Endometrium (tissue), 2 donors: Measurements from ENCODE around the gene CPSF4.
A peak's percentile ranks its signal among the peaks of the same experiment; 100 is the strongest.
"Not testable (repeated sequence)": the region's sequence is repeated elsewhere in the genome, so short reads cannot be mapped to it uniquely, and the experiment has no call there.

Experiments used
- FAIRE-seq: peaks from 2 replicates; lab custom pipeline; 2012; peaks lifted over from hg19 to GRCh38; lab: Jason Lieb, UNC
- donor health status: control.
- donor health status: control.

The CPSF4 gene

DNA sequence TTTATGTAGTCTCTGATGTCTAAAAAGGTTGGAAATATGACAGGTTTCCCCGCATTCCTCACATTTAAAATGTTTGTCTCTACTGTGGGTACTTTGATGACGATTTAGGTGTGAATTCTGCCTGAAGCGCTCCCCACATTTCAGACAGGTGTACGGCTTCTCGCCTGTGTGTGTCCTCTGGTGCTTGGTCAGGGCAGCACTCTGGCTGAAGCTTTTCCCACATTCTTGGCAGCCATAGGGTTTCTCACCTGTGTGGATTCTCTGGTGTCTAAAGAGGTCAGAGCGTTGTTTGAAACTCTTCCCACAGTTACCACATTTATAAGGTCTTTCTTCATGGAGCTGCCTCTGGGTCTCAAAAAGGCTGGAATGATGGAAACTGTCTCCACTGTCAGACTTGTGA, 55.1 kb downstream of the CPSF4 start:
- FAIRE-seq: no peak

DNA sequence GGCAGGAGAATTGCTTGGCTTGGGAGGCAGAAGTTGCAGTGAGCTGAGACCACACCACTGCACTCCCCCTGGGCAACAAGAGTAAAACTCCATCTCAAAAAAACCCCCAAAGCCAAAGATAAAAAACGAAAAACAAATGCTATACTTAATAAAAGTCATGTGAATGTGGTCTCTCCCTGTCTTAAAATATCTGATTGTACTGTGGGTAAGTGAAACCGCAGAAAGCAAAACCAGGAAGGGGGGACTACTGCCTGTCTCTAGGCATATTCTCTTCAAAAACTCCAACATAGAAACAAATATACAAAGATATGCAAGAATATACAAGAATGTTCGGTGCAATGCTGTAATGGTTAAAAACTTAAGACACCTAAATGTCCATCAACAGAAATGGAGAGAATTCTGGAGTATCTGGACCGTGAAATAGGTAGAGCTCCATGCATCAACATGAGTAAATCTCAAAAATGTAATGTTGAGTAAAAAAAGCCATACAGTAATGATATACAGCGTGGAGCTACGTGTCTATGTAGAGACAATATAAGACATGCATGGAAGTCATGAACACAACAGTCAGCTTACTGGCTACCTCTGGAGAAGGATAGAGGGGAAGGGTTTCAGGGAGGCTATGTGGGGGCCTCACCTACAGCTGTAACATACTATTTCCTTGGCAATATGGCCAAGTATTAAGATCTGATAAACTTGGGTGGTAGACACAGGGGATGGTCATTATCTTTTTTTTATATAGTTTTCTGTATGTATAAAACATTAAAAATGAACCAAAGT, 59.2 kb downstream of the CPSF4 start:
- no peak for FAIRE-seq

DNA sequence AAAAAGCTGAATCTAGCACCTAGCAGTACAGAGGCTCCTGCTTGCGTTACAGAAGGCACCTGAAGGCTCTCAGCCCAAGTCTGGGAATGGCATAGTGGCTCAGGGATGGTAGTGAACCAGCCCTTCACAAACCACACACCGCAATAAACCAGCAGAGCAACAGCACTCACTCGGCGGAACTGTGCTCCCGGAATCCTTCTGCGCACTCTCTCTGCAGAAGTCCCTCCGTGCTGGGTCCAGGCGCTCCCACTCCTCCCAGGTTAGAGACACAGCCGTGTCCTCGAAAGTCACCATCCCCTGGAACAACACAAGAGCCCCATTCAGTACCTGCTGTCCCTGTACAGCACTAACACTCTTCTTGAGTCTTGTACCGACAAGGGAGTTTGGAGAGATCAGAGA, 59.8 kb downstream of the CPSF4 start:
- no peak for FAIRE-seq

DNA sequence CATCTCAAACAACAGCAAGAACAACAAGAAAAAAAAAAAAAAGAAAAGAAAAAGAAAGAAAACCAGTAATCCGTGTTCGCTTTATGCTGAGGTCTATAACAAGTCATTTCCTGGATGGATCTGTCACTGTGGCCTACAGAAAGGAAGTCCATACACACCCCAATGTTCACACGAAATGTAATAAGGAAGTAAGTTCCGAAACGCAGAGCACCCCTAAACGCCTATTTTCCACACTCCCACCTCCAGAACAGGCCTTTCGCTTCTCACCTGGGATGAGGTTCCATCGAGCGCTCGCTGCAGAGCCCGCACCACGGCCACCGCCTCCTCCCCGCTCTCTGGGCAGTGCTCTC, 60.6 kb downstream of the CPSF4 start:
- FAIRE-seq: no peak

DNA sequence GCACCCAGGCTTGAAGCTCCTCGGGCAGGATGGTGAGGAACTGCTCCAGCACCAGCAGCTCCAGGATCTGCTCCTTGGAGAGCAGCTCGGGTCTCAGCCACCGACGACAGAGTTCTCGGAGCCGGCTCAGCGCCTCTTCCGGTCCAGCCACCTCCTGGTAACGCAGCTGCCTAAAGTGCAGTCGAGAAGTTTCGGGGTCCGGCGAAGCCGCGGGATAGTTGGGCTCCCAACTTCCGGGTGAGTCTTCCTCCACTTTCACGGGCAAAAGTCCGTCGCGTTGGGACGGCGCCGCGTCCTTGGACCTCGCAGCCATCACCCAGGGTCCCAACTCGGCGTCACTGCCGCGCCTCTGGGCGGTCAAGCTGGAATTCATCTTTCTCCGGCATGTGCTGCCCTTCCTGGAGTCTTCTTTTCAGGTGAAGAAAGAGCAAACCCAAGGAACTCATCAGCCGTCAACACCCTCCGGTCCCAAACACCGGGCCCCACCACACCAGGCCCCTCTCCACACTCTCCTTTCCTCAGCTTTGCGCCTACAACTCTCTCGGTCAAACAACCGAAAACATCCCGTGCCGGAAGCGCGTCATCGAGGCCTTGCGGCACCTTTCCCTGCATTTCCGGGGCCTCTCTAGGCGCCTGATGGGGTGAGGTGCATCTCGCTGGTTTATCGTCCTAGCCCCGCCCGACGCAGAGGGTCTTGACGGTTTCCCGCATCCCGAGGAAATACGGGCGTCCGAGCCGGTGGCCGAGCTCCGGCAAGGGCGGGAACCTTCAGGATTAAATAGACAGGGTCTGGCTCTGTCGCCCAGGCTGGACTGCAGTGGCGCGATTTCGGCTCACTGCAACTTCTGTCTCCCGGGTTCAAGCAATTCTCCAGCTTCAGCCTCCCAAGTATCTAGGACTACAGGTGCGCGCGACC, 61.2 kb downstream of the CPSF4 start, which contains the start of gene ZNF394:
Gene ZNF394 (minus strand): TSS at position 561 of the 916 bp plus-strand sequence. CDS start 188 bp downstream, at position 373.
- FAIRE-seq: no peak

DNA sequence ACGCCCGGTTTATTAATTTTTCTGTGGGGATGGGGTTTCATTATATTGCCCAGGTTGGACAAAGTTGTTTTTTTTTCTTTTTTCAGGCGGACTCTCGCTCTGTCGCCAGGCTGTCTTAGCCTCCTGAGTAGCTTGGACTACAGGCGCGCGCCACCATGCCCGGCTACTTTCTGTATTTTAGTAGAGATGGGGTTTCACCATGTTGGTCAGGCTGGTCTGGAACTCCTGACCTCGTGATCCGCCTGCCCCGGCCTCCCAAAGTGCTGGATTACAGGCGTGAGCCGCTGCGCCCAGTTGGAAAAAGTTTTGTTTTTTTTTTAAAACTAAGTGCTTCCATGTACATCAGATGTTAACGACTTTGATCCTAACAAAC, 61.9 kb downstream of the CPSF4 start:
- FAIRE-seq: no peak

DNA sequence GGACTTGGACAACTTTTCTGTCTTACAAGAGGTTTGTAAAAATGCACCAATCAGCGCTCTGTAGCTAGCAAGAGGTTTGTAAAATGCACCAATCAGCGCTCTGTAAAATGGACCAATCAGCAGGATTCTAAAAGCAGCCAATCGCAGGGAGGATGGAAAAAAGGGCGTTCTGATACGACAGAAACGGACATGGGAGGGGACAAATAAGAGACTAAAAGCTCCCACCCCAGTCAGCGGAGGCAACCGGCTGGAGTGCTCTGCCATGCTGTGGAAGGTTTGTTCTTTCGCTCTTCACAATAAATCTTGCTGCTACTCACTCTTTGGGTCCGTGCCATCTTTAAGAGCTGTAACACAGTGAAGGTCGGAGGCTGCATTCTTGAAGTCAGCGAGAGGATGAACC, 62.5 kb downstream of the CPSF4 start:
- not testable (repeated sequence) for FAIRE-seq

DNA sequence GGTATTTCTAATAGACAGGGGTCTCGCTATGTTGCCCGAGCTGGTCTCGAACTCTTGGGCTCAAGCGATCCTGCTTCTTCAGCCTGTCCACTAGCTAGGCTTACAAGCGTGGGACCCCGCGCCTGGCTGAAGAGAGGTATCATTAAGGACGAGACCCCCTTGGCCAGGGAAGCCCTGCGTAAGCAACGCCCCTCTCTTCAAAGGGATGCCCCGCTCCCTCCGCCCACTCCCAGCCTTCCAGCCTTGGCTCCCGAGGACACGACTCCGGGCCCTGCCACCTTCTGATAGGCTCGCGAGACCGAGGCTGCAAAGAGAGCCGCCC, 65.5 kb downstream of the CPSF4 start:
- FAIRE-seq: peak; percentile 85

DNA sequence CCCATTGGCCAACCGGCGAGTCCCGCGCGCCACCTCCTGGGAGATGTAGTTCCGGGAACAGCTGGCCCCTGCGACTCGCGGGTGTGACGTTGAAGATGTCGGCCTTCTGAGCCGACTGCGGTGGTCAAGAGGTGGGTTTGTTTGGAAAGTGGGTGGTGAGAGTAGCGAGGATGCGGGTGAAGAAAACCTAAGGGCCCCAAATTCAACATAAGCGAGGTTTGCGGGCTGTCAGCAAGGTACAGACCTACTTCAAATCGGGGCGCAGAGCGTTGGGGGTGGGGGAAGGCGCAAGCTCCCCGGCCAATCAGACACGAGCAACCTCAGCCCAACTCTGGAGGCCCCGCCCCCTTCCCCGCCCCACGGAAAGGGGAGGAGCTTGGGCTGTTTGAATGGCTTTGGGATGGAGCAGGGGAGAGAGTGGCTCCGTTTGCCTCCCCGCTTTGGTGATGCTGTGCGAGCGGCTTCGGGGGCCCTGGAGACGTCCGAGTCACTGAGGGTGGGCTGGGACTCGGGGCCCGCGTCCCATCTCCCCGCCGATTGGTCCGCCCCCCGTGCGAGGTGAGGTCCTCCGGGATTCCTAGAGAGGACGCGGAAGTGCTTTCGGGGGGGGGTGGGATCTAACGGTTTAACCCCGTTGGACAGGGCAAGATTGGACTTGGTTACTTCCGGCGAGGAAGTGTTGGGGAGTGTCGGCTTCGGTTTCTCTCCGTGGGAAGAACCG, 66.0 kb downstream of the CPSF4 start, which contains the start of gene ZKSCAN5:
Gene ZKSCAN5 (plus strand): TSS at position 60 of the 721 bp plus-strand sequence. CDS start 1,383 bp downstream, outside the sequence.
- FAIRE-seq: no peak

DNA sequence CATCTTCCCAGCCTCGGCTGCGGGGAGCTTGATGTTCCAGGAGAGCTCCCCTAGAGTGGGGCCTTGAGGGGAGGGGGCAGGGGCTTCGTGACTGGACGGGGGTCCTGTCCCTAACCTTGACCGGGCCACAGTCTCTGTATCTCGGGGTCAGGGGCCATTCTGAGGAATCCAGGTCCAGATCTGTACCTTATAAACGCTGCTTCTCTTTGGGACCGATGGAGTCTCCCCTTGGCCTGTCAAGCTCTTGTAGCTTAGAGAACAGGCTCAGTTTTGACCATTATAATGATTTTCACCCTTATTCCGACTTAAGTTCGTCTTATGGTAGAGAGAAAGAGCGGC, 66.5 kb downstream of the CPSF4 start:
- FAIRE-seq: no peak
